Measurements from ENCODE around the gene MAN1A1. TPM values are rescaled to one million over a fixed set of nuclear protein-coding genes. Genes with fewer than 3 reads are reported as not detected.

MAN1A1 gene
- total and polyA plus RNA-seq, 2 of the 8 experiments (the other 6 are each of a cell fraction or from before 2014, with no cell fraction given), result 1.8 to 5.4 TPM

DNA sequence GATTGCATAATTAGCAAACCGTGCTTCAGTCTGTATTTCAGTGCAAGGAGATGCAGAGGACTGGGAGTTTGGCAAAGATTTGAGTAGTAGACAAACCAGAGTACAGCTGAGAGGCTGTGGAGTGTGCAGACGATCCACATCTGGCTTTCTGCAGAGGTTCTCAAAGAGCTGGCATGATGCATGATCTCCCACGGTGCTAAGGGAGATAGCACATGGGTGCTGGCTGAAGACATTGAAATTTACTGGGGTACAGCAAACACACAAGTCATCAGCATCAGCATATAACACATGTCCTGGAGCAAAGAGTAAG lies 192.1 kb downstream of the MAN1A1 start:
- H2BK20ac ChIP-seq (ENCODE audit: low read length), result no peak overlapping the region
- FAIRE-seq, result no peak
- POLR2A ChIA-PET (ENCODE audit: partially characterized antibody), result no interaction called here
- TF ChIP-seq POU5F1 (IDR thresholded peaks at IDR 0.05; ENCODE audit: low read depth, low read length), result no peak
- no peak for TF ChIP-seq BACH1 (IDR thresholded peaks at IDR 0.05; ENCODE audit: low read length)
- TF ChIP-seq SRF (IDR thresholded peaks at IDR 0.05; ENCODE audit: low read depth, low read length), result no peak
- TF ChIP-seq HDAC2 (IDR thresholded peaks at IDR 0.05; ENCODE audit: borderline replicate concordance in 1 of 2, low read depth in 2 of 2, low read length in 2 of 2), result no peak
- TF ChIP-seq, protein P1, sequence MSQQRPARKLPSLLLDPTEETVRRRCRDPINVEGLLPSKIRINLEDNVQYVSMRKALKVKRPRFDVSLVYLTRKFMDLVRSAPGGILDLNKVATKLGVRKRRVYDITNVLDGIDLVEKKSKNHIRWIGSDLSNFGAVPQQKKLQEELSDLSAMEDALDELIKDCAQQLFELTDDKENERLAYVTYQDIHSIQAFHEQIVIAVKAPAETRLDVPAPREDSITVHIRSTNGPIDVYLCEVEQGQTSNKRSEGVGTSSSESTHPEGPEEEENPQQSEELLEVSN (IDR thresholded peaks at IDR 0.05), result no peak
- TF ChIP-seq RAD21 (IDR thresholded peaks at IDR 0.05 in 1 of 2, conservative IDR thresholded peaks at IDR 0.05 in 1 of 2; ENCODE audit: low read depth in 2 of 2, low read length in 2 of 2), result no peak
- no peak for TF ChIP-seq CEBPB (IDR thresholded peaks at IDR 0.05; ENCODE audit: low read depth, low read length)
- TF ChIP-seq CTBP2 (IDR thresholded peaks at IDR 0.05; ENCODE audit: borderline replicate concordance, insufficient read depth, insufficient read length, low read length), result no peak

More for the DNA sequence above, 192.1 kb downstream of the MAN1A1 start:
- no peak overlapping the region for H3K4me3 ChIP-seq (ENCODE audit: extremely low read depth in 1 of 4, insufficient read depth in 2 of 4, low read depth in 3 of 4, low read length in 4 of 4)
- no peak overlapping the region for H4K5ac ChIP-seq (ENCODE audit: insufficient read length, low read depth, low read length)
- no peak overlapping the region for H3K56ac ChIP-seq (replicated peaks; ENCODE audit: insufficient read length, low read depth, low read length)
- no peak overlapping the region for H3K18ac ChIP-seq (ENCODE audit: extremely low read depth, low read length)
- WGBS, 2 experiments (ENCODE audit: extremely low coverage in 1 of 2, insufficient coverage in 1 of 2, insufficient read length in 1 of 2, insufficient replicate concordance in 2 of 2, low coverage in 1 of 2, low lambda C conversion rate in 2 of 2, missing lambda C conversion rate in 1 of 2), result 93% methylated on average over 3 of the region's 3 CpGs; no CpG with 5 or more reads in 1 of the 2 experiments
- H2BK120ac ChIP-seq (replicated peaks; ENCODE audit: low read depth, low read length), result no peak overlapping the region
- H3K4me2 ChIP-seq (ENCODE audit: insufficient read depth in 1 of 2, low read depth in 2 of 2, low read length in 2 of 2), result no peak overlapping the region
- no peak overlapping the region for H2AK5ac ChIP-seq (ENCODE audit: low read depth, low read length)
- H3K27ac ChIP-seq (ENCODE audit: low read depth, low read length), result no peak overlapping the region
- H3K23ac ChIP-seq (ENCODE audit: insufficient read length), result no peak overlapping the region
- no peak overlapping the region for H4K91ac ChIP-seq (replicated peaks; ENCODE audit: insufficient read length, low read length)
- no peak overlapping the region for H2BK15ac ChIP-seq (ENCODE audit: low read length)
- H3K9ac ChIP-seq (replicated peaks in 1 of 4; ENCODE audit: extremely low read depth in 1 of 4, low read depth in 3 of 4, low read length in 3 of 4), result no peak overlapping the region
- no peaks in the 10 kb centered on the region for H3K23me2 ChIP-seq (ENCODE audit: low read depth, low read length)
- no peaks in the 10 kb centered on the region for H3K9me3 ChIP-seq (ENCODE audit: insufficient read depth in 2 of 2, low read depth in 1 of 2, low read length in 1 of 2)
- H3K27me3 ChIP-seq (replicated peaks in 1 of 4; ENCODE audit: control insufficient read depth in 3 of 4, extremely low read depth in 1 of 4, insufficient read depth in 3 of 4, low read length in 3 of 4), result no peaks in the 10 kb centered on the region
- no peaks in the 10 kb centered on the region for H3K79me1 ChIP-seq (ENCODE audit: low read depth, low read length)
- no peaks in the 10 kb centered on the region for H4K20me1 ChIP-seq (replicated peaks in 1 of 2; ENCODE audit: control insufficient read depth in 1 of 2, insufficient read depth in 2 of 2, low read length in 2 of 2)
- no peaks in the 10 kb centered on the region for H3K4me1 ChIP-seq (replicated peaks in 1 of 4; ENCODE audit: control insufficient read depth in 3 of 4, insufficient read depth in 4 of 4, low read length in 3 of 4)
- CTCF ChIA-PET (ENCODE audit: partially characterized antibody), result interaction anchor here (2.2 to 3.3 kb wide), 2 partner anchors 9 to 11 kb away, joined by 5 to 22 read pairs; no protein-coding TSS in a partner anchor
- H2BK12ac ChIP-seq (ENCODE audit: low read depth, low read length), result no peak overlapping the region
- no peaks in the 10 kb centered on the region for H3K79me2 ChIP-seq (ENCODE audit: control insufficient read depth in 1 of 2, insufficient read depth in 2 of 2, low read length in 2 of 2)
- no peak for DNase-seq (ENCODE audit: low read depth in 1 of 2, low spot score in 2 of 2)
- H3K4ac ChIP-seq (replicated peaks; ENCODE audit: insufficient read length, low read depth, low read length), result no peak overlapping the region
- H3K36me3 ChIP-seq (ENCODE audit: control insufficient read depth in 2 of 4, insufficient read depth in 4 of 4, low read length in 3 of 4), result no peaks in the 10 kb centered on the region
- H2BK5ac ChIP-seq (ENCODE audit: low read depth, low read length), result no peak overlapping the region
- no peak overlapping the region for H2AFZ ChIP-seq (ENCODE audit: low read length)
- H3K14ac ChIP-seq (ENCODE audit: insufficient read length), result no peak overlapping the region
- no peak overlapping the region for H4K8ac ChIP-seq (ENCODE audit: extremely low read depth, insufficient read depth, low read length)
